DOHH2 (cell line): ENCODE results near the gene MT1H.

ENCODE experiments used
- H3F3A ChIP-seq: fragments of 200-600 bp; sonication (generic), shearing (Covaris generic); 2 replicates; pipeline ENCODE4 v1.6.0; 2016; ENCODE audit warnings: antibody characterized with exemption, mild to moderate bottlenecking; ENCODE audit not compliant: control insufficient read depth, insufficient read depth
- H3K27ac ChIP-seq: fragments of 200-600 bp; sonication (generic); 2 replicates; pipeline ENCODE4 v1.5.1; 2014; ENCODE audit warnings: low read depth, mild to moderate bottlenecking, low read length, moderate library complexity
- H3K27me3 ChIP-seq: fragments of 200-600 bp; sonication (generic); 2 replicates; pipeline ENCODE4 v1.6.1; 2014; ENCODE audit warnings: mild to moderate bottlenecking, low read length, mixed read lengths; ENCODE audit not compliant: control insufficient read depth
- H3K36me3 ChIP-seq: fragments of 200-600 bp; sonication (generic); 2 replicates; pipeline ENCODE4 v1.6.1; 2014; ENCODE audit warnings: mild to moderate bottlenecking, low read length, moderate library complexity, mixed read lengths; ENCODE audit not compliant: control insufficient read depth
- H3K4me1 ChIP-seq: fragments of 200-600 bp; sonication (generic); 2 replicates; pipeline ENCODE4 v1.6.1; 2014; ENCODE audit warnings: mild to moderate bottlenecking, low read length, mixed read lengths; ENCODE audit not compliant: control insufficient read depth
- H3K4me2 ChIP-seq: fragments of 200-600 bp; sonication (generic); 2 replicates; pipeline ENCODE4 v1.6.0; 2014; ENCODE audit warnings: mild to moderate bottlenecking, low read length, moderate library complexity
- H3K4me3 ChIP-seq: fragments of 200-600 bp; sonication (generic); 2 replicates; pipeline ENCODE4 v1.5.1; 2014; ENCODE audit warnings: mild to moderate bottlenecking, low read length, mixed read lengths
- H3K79me2 ChIP-seq: fragments of 200-600 bp; sonication (generic); 2 replicates; pipeline ENCODE4 v1.6.1; 2014; ENCODE audit warnings: mild to moderate bottlenecking, low read length, mixed read lengths; ENCODE audit not compliant: control insufficient read depth
- H3K9me2 ChIP-seq: fragments of 200-600 bp; sonication (generic); replicated peaks from 2 replicates; pipeline ENCODE4 v1.6.1; 2014; ENCODE audit warnings: mild to moderate bottlenecking, low read length, mixed read lengths; ENCODE audit not compliant: control insufficient read depth
- H3K9me3 ChIP-seq: fragments of 200-600 bp; sonication (generic); 2 replicates; pipeline ENCODE4 v1.6.1; 2014; ENCODE audit warnings: antibody characterized with exemption, low read length, mixed read lengths; ENCODE audit not compliant: control insufficient read depth, insufficient read depth
- H4K20me1 ChIP-seq: fragments of 200-600 bp; sonication (generic); 2 replicates; pipeline ENCODE4 v1.6.0; 2014; ENCODE audit warnings: low read depth, mild to moderate bottlenecking, antibody characterized with exemption, low read length, moderate library complexity; ENCODE audit not compliant: control insufficient read depth, insufficient read depth
- EZH2phosphoT487 ChIP-seq: fragments of 200-600 bp; sonication (generic); IDR thresholded peaks from 2 replicates; pipeline ENCODE4 v1.6.1; 2017; ENCODE audit warnings: borderline replicate concordance, mild to moderate bottlenecking, antibody characterized with exemption, low read length, moderate library complexity, mixed read lengths
- TF ChIP-seq, protein P1 (sequence below): fragments of 200-600 bp; sonication (generic); IDR thresholded peaks from one replicate; pipeline ENCODE4 v1.5.1; 2014; ENCODE audit warnings: antibody characterized with exemption, mild to moderate bottlenecking, low read depth, low read length; ENCODE audit not compliant: poor library complexity, severe bottlenecking

Gene MT1H

DNA sequence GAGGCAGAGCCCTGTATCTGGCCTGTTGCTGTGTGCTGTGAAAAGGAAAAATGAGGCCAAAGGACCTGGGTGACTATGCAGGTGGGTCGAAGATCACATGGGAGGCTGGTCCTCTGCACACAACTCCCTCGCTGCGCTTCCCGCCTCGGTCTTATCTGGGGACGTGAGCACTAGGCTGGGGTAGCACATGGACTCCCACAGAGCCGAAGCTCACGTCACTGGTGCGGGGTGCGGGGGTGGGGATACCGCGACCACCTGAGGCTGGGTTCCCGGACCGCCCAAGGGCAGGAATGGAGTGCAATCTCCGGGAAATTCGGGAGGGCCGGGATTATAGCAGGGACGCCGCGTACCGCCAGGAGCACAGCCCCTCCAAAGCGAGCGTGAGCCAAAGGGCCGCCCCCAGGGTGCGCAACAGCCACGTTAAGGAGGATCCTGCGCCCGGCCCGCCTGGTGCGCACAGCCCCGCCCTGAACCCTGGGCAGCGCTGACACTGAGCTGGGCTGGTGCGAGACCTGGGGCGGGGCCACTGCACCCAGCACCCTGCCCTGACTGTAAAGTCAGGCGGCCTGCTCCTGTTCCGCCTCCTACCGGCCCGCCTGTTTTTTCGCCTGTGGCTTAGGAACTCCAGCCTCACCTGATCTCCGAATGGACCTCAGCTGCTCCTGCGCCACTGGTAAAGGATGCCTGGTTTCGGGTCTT, 26.4 kb upstream of the MT1H start:
- Histone ChIP-seq H3K9me3 (no peaks in the 10 kb centered on the region), H4K20me1 (no peaks in the 10 kb centered on the region), H3K36me3 (no peaks in the 10 kb centered on the region), H3K4me1 (no peaks in the 10 kb centered on the region), H3K4me2 (no peak overlapping the region), H3K27me3 (peaks cover 80% of the 10 kb centered on the region), H3K9me2 (no peaks in the 10 kb centered on the region), H3F3A (no peaks in the 10 kb centered on the region), H3K4me3 (no peak overlapping the region), H3K79me2 (no peaks in the 10 kb centered on the region), H3K27ac (no peak overlapping the region)
- TF ChIP-seq, protein P1, sequence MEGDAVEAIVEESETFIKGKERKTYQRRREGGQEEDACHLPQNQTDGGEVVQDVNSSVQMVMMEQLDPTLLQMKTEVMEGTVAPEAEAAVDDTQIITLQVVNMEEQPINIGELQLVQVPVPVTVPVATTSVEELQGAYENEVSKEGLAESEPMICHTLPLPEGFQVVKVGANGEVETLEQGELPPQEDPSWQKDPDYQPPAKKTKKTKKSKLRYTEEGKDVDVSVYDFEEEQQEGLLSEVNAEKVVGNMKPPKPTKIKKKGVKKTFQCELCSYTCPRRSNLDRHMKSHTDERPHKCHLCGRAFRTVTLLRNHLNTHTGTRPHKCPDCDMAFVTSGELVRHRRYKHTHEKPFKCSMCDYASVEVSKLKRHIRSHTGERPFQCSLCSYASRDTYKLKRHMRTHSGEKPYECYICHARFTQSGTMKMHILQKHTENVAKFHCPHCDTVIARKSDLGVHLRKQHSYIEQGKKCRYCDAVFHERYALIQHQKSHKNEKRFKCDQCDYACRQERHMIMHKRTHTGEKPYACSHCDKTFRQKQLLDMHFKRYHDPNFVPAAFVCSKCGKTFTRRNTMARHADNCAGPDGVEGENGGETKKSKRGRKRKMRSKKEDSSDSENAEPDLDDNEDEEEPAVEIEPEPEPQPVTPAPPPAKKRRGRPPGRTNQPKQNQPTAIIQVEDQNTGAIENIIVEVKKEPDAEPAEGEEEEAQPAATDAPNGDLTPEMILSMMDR, result peak; percentile 17
- TF ChIP-seq EZH2phosphoT487, result no peak

DNA sequence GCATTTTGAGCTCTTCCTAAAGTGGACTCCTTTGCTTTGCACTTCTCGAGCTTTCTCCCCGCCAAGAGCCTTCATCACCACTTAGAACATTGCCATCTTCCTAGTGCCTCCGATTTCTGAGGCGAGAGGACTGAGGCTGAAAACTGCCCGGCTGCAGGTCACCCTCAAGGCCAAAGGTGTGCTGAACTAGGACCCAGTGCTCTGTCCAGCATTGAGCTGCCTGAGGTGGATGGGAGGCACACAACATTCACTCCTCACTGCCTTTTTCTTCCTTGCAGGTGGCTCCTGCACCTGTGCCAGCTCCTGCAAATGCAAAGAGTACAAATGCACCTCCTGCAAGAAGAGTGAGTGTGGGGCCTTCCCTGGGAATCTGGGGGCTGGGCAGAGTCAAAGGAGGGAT, 25.8 kb upstream of the MT1H start:
- H3F3A ChIP-seq, result no peaks in the 10 kb centered on the region
- no peaks in the 10 kb centered on the region for H3K36me3 ChIP-seq
- no peaks in the 10 kb centered on the region for H3K9me2 ChIP-seq
- H3K9me3 ChIP-seq, result no peaks in the 10 kb centered on the region
- no peak overlapping the region for H3K4me2 ChIP-seq
- no peak overlapping the region for H3K4me3 ChIP-seq
- H4K20me1 ChIP-seq, result no peaks in the 10 kb centered on the region
- no peak overlapping the region for H3K27ac ChIP-seq
- H3K27me3 ChIP-seq, result peaks cover 86% of the 10 kb centered on the region
- H3K4me1 ChIP-seq, result no peaks in the 10 kb centered on the region
- TF ChIP-seq, protein P1, result no peak
- TF ChIP-seq EZH2phosphoT487, result 0 out of 2 replicates have a peak, but pooled peaks have one; percentile 48
- H3K79me2 ChIP-seq, result no peaks in the 10 kb centered on the region

DNA sequence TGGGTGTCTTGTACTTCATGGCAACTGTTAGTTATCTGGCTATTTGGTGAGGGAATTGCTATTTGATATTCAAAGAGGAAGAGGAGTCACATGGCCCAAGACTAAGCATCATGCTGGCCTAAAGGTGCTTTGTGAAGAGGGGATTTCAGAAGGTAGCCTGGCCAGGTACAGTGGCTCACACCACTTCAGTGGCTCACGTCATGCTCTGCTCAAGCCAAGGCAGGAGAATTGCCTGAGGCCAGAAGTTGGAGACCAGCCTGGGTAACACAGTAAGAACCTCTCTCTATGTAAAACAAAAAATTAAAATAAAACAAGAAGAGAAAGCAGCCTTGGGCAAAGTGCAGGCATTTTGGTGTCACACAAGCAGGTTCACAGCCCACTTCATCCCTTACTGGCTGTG, 24.3 kb upstream of the MT1H start:
- no peak overlapping the region for H3K4me3 ChIP-seq
- no peaks in the 10 kb centered on the region for H3F3A ChIP-seq
- no peaks in the 10 kb centered on the region for H3K4me1 ChIP-seq
- H3K9me3 ChIP-seq, result no peaks in the 10 kb centered on the region
- H3K36me3 ChIP-seq, result no peaks in the 10 kb centered on the region
- H3K27ac ChIP-seq, result no peak overlapping the region
- TF ChIP-seq, protein P1, result no peak
- no peak for TF ChIP-seq EZH2phosphoT487
- H3K9me2 ChIP-seq, result no peaks in the 10 kb centered on the region
- H3K4me2 ChIP-seq, result no peak overlapping the region
- no peaks in the 10 kb centered on the region for H4K20me1 ChIP-seq
- no peaks in the 10 kb centered on the region for H3K79me2 ChIP-seq
- H3K27me3 ChIP-seq, result peaks cover 91% of the 10 kb centered on the region
